ENCODE data around the gene DTWD2.

DNA sequence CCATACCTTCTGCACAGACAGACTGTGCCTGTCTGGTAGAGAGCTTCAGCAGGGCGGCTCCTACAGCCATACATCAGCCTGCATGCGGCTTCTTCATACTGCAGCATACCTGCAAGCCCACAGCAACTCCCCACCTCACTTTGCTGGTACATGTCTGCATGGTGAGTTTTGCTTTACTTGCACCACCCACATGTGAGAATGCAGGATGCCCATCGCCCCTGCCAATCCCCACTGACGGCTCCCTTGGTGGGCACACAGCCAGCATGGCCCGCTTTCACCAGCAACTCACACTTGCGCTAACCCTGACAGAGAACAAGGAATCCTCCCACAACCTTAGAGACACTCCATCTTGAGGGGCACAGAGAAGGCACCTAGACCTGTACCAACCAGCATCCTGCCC, 114.9 kb downstream of the DTWD2 start:
- TF ChIP-seq, protein P1, sequence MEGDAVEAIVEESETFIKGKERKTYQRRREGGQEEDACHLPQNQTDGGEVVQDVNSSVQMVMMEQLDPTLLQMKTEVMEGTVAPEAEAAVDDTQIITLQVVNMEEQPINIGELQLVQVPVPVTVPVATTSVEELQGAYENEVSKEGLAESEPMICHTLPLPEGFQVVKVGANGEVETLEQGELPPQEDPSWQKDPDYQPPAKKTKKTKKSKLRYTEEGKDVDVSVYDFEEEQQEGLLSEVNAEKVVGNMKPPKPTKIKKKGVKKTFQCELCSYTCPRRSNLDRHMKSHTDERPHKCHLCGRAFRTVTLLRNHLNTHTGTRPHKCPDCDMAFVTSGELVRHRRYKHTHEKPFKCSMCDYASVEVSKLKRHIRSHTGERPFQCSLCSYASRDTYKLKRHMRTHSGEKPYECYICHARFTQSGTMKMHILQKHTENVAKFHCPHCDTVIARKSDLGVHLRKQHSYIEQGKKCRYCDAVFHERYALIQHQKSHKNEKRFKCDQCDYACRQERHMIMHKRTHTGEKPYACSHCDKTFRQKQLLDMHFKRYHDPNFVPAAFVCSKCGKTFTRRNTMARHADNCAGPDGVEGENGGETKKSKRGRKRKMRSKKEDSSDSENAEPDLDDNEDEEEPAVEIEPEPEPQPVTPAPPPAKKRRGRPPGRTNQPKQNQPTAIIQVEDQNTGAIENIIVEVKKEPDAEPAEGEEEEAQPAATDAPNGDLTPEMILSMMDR (IDR thresholded peaks at IDR 0.05; ENCODE audit: low read depth, low read length, poor library complexity, severe bottlenecking), result no peak
- TF ChIP-seq EZH2phosphoT487 (IDR thresholded peaks at IDR 0.05; ENCODE audit: borderline replicate concordance, low read length), result no peak

Measured in DOHH2 (cell line).